Measurements from ENCODE around the gene BEND6.
A peak's percentile ranks its signal among the peaks of the same experiment; 100 is the strongest.

The BEND6 gene

GRCh38 chr6:56944661-56945060, 10.2 kb upstream of the BEND6 start:
- no peak for DNase-seq

- DNase-seq, result no peak
These were observed 8.5 kb upstream of the BEND6 start for GRCh38 chr6:56946368-56946767.

- no peak for DNase-seq
These were observed 7.0 kb upstream of the BEND6 start for GRCh38 chr6:56947924-56948323.

- DNase-seq, result no peak
These were observed 5.6 kb upstream of the BEND6 start for GRCh38 chr6:56949265-56949664.

- no peak for DNase-seq
These were observed 4.9 kb upstream of the BEND6 start for GRCh38 chr6:56949925-56950495.

- peak; percentile 13 for DNase-seq
These were observed 3.7 kb upstream of the BEND6 start for GRCh38 chr6:56951049-56951831.

- peak; percentile 37 for DNase-seq
These were observed 1.1 kb upstream of the BEND6 start for GRCh38 chr6:56953597-56954402.

GRCh38 chr6:56955171-56956155, 556 bp downstream of the BEND6 start:
- DNase-seq, result peak; percentile 89

GRCh38 chr6:56956491-56956890, 1.6 kb downstream of the BEND6 start:
- DNase-seq, result no peak

GRCh38 chr6:56957856-56958255, 2.9 kb downstream of the BEND6 start:
- DNase-seq, result no peak

- DNase-seq, result no peak
These were observed 3.6 kb downstream of the BEND6 start for GRCh38 chr6:56958481-56958880.

GRCh38 chr6:56959094-56959493, 4.2 kb downstream of the BEND6 start:
- no peak for DNase-seq

GRCh38 chr6:56959938-56960337, 5.0 kb downstream of the BEND6 start:
- DNase-seq, result no peak

GRCh38 chr6:56961151-56961550, 6.2 kb downstream of the BEND6 start:
- DNase-seq, result no peak

GRCh38 chr6:56962441-56962840, 7.5 kb downstream of the BEND6 start:
- no peak for DNase-seq

- no peak for DNase-seq
These were observed 8.1 kb downstream of the BEND6 start for GRCh38 chr6:56963043-56963442.

- DNase-seq, result no peak
These were observed 8.9 kb downstream of the BEND6 start for GRCh38 chr6:56963793-56964192.

- no peak for DNase-seq
These were observed 10.2 kb downstream of the BEND6 start for GRCh38 chr6:56965126-56965525.

- DNase-seq, result no peak
These were observed 15.9 kb downstream of the BEND6 start for GRCh38 chr6:56970849-56971248.

GRCh38 chr6:56977192-56977591, 22.3 kb downstream of the BEND6 start:
- DNase-seq, result no peak

- no peak for DNase-seq
These were observed 23.6 kb downstream of the BEND6 start for GRCh38 chr6:56978530-56978929.

GRCh38 chr6:56984361-56984760, 29.5 kb downstream of the BEND6 start:
- peak; percentile 23 for DNase-seq

GRCh38 chr6:56984884-56985283, 30.0 kb downstream of the BEND6 start:
- no peak for DNase-seq

Measured in suppressor macrophage treated with lipopolysaccharide for 4 hours (primary cell).